Measurements from ENCODE around the gene MBP.
A peak's percentile ranks its signal among the peaks of the same experiment; 100 is the strongest.

The MBP gene

GRCh38 chr18:77065221-77065981, 67.2 kb downstream of the MBP start:
- no peak for DNase-seq (ENCODE audit: low read depth in 3 of 3)

- DNase-seq (ENCODE audit: low read depth in 3 of 3) = peak; percentile 68 to 79 (median 74)
Observed at GRCh38 chr18:77063260-77063659, 69.3 kb downstream of the MBP start.

GRCh38 chr18:77062518-77063003, 70.0 kb downstream of the MBP start:
- DNase-seq (ENCODE audit: low read depth in 3 of 3) = peak in 1 of 3 donors; percentile 61

DNA sequence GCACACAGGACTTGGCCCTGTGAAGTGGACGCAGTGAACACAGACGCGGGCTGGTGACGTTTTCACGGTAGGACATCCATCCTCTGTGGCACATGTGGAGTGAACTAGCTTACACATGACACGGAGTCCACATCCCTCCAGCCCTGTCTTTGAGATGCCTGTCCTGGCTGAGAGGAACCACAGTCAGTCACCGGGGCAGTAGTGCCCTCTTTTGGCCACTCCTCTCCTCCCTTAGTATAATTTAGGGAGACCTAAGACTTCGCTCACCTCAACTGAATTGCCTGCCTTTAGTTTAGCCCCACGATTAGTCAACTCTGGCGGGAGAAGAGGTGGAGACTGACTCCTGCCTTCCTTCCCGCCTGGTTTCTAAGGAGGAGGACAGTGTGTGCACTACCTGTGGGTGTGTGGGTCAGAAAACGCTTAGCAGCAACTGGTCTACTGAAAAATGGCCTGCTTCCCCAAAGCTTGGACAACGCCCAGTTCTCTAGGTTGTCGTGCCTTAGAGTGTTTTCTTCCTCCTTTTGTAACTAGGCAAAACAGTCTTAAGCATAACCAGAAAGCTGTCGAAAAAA, 70.6 kb downstream of the MBP start:
- no peak for DNase-seq (ENCODE audit: low read depth in 3 of 3)

- no peak for DNase-seq (ENCODE audit: low read depth in 3 of 3)
Observed at GRCh38 chr18:77061281-77061945, 71.2 kb downstream of the MBP start.

- no peak for DNase-seq (ENCODE audit: low read depth in 3 of 3)
Observed at GRCh38 chr18:77060151-77060550, 72.4 kb downstream of the MBP start.

- no peak for DNase-seq (ENCODE audit: low read depth in 3 of 3)
Observed at GRCh38 chr18:77059294-77059916, 73.2 kb downstream of the MBP start.

DNA sequence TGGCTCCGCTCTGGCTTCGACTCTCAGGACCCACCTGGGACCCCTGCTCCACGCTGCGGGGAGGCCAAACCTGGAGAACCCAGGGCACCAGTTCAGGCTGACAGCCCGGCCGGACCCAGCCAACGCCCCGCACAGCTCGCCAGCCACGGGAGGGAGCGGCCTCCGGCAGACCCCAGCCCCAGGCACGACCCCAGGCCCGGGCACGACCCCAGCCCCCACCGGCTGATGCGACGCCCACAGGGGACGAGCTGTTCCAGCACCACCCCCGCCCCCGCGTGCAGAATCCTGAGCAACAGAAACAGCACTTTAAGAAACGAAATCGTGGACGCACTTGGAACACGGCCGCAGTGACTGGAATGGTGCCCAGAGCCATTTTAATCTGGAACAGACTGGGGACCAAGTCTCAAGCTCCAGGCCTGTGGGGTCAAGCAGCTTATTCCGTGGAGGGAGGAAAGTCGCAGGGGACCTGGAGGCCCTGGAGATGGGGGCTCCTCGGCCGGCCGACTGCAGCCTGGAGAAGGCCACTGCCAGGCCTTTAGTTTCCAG, 74.2 kb downstream of the MBP start:
- DNase-seq (ENCODE audit: low read depth in 3 of 3) = no peak

DNA sequence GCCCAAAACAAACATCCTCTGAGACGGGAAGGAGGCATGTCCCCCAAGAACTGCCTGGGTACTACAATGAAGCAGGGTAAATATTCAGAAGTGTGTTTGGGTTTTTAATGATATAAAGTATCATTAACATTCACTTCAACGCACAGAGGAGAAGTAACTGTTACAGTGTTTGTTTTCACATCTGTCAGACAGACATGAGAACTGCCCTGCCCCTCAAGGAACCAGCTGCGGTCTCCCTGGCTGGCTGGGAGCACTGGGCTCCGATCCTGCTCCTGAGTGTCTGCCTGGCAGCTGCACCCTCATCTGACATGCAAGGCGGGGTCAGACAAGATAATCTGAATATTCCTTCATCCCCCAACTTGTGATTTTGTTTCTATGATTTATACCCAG, 75.6 kb downstream of the MBP start:
- DNase-seq (ENCODE audit: low read depth in 3 of 3) = no peak

GRCh38 chr18:77056344-77057005, 76.1 kb downstream of the MBP start:
- DNase-seq (ENCODE audit: low read depth in 3 of 3) = no peak

GRCh38 chr18:77055429-77056300, 76.9 kb downstream of the MBP start:
- DNase-seq (ENCODE audit: low read depth in 3 of 3) = no peak

DNA sequence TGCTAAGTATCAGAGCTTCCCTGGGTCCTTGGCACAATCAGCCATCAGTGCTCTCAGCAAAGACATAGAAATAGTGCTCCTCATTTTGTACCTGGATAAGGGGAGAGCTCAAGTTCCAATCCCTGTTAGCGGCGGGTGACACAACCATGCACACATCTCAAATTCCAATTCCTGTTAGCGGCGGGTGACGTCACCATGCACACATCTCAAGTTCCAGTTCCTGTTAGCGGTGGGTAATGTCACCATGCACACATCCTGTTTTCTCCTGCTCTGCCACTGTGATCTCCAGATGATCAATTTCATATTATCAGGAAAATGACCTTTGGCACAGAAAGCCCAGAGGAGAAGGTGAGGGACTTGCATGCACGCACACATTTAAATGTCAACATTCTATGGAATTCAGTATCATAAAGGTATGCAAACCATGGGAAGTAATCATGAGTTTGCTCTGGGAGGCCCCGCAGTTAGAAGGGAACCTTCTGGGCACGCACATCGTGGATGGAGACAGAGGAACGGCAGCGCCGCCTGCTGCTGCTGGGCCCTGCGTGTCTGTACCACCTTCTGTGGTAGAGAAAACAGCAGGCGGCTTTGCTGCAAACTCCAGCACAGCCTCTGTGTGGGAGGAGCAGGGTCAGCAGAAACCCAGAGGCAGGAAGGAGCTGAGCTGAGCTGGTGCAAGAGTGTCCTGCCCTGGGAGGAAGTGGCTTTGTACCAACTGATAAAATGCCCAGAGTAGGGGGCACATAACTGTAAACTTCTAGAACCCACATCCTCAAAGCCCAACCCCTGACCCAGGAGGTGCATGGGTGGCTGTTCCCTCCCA, 77.8 kb downstream of the MBP start:
- DNase-seq (ENCODE audit: low read depth in 3 of 3) = peak; percentile 55 to 73 (median 60)

GRCh38 chr18:77054288-77054605, 78.3 kb downstream of the MBP start:
- no peak for DNase-seq (ENCODE audit: low read depth in 3 of 3)

DNA sequence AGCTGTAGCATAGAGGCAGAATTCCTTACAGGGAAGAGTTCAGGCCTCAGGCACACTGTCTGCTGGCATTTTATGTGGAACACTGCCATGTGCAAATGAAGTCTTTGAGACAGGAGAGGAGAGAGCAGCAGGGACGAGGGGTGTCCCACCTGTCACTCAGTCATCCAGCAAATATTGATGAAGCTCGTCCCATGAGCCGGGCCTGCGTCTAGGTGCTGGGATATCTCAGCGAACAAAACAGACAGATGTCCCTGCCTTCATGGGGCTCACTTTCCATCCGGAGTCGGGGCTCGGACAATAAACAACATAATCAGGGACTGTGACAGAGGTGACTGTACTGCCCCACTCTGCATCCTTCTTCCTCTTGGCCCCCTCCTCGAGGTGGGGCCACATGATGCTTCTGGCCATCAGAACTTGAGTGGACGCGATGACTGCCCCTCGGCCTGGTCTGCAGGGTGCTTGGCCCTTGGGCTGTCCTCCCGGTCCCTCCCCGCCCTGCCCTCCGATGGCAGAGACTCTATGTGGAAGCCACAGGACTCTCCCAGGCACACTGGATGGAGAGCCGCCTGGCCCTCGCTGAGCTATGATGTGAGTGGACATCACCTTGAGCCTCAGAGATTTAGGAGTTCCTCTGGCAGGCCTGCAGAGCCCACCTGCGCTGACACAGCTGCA, 78.8 kb downstream of the MBP start:
- DNase-seq (ENCODE audit: low read depth in 3 of 3) = no peak

DNA sequence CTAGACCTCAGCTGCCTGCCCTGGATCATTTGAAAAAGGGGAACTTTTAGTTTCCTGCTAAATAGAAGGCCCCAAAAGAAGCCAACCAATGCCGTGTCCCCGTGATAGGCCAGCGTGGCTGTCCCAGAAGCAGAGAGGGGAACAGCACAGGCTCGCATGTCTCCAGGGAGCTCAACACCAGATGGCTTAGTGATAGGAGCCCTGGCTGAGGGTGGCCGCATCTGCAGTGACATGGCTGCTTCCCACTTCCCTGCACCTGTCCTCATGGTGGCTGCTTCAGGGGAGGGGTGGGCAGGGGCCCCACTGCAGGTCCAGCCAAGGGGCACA, 79.6 kb downstream of the MBP start:
- no peak for DNase-seq (ENCODE audit: low read depth in 3 of 3)

GRCh38 chr18:77052297-77052982, 80.1 kb downstream of the MBP start:
- no peak for DNase-seq (ENCODE audit: low read depth in 3 of 3)

DNA sequence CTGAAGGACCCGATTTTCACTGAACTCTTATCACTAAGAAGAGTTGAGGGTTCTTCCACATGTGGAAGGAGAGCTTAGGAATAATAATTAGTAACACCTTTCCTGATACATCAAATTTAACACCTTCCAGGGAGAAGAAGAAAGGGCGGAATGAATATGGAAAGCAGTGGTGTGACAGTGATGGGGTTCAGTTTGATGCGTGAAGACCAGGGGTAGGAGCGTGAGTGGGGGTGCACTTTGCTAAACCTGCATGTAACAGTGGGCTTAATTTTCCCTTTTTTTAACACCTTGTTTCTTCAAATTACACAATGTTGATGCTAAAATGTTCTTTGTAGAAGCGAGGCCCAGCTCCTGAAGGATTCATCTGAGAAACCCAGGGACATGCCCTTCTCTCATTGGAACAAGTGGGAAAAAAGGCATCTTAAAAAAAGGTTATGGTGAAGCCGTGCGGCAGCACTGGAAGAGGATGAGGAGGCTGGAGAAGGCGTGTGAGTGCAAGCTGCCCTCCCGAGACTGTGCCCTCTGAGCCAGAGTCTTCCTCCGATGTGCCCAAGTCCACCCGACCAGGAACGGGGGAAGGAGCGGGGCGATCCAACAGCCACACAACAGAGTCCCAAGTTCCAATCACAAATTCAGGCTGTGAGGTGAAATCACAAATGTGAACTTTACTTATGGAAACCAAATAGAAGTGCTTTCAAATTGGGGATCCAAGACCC, 80.8 kb downstream of the MBP start:
- no peak for DNase-seq (ENCODE audit: low read depth in 3 of 3)

- DNase-seq (ENCODE audit: low read depth in 3 of 3) = no peak
Observed at GRCh38 chr18:77049938-77050337, 82.6 kb downstream of the MBP start.

Data from stimulated activated CD4-positive, alpha-beta T cell treated with anti-CD3 and anti-CD28 coated beads, TNF-alpha, amount 100 ng/mL, for 48 hours (primary cell).